Stimulated activated CD4-positive, alpha-beta T cell treated with anti-CD3 and anti-CD28 coated beads, Interleukin-2, amount 100 ng/mL, for 48 hours (primary cell): ENCODE results near the gene DNAJB1.
A peak's percentile ranks its signal among the peaks of the same experiment; 100 is the strongest.
"Not testable (repeated sequence)": the region's sequence is repeated elsewhere in the genome, so short reads cannot be mapped to it uniquely, and the experiment has no call there.

Source experiments
- DNase-seq, 2 donors: peaks; one replicate each; pipeline ENCODE4 v3.0.0-alpha.2; 2020

DNAJB1 gene

DNA sequence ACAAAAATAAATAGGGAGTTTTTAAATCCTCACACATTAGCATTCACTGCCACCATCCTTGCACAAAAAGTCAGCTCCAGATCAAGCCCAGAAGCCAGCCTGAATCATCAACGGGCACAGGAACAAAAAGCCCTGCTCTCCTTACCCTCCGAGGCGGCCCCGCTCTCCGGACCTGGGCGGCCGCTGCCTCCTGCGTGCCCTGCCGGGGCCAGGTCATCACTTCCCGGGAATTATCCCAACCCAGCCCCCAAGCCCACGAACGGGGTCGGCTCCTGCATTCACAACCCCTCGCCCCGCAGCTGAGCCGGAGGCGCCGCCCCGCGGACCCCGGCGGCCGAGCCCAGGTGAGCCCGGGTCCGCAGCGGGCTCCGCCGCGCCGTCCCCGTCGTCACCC is 754 bp downstream of the DNAJB1 start:
- DNase-seq = no peak

DNA sequence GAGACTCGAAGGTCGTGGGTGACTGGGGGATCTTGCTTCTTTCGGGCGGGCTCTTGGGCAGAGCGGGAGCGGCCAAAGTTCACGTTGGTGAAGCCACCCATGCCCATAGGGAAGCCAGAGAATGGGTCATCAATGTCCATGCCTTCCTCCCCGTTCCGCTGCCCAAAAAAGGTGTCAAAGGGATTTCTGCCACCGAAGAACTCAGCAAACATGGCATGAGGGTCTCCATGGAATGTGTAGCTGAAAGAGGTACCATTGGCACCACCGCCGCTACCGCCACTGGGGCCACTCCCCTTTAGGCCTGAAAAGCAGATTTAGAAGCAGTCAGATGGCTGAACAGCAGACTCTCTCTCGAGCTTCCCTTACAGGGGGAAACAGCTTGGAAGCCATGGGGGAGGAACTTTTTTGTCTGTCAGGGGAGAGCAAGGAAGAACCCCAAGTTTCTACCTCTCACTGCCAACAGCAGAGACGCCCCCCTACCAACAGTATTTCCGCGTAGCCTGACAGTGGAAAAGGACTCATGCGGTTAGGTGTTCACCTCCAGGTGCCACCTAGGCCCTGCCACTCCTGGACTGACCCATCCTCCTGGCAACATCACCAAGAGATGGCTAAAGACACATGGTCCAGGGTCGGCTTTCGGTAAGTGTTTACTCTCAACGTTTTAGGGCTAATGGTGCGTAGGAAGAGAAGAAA is 1.3 kb downstream of the DNAJB1 start:
- no peak for DNase-seq

DNA sequence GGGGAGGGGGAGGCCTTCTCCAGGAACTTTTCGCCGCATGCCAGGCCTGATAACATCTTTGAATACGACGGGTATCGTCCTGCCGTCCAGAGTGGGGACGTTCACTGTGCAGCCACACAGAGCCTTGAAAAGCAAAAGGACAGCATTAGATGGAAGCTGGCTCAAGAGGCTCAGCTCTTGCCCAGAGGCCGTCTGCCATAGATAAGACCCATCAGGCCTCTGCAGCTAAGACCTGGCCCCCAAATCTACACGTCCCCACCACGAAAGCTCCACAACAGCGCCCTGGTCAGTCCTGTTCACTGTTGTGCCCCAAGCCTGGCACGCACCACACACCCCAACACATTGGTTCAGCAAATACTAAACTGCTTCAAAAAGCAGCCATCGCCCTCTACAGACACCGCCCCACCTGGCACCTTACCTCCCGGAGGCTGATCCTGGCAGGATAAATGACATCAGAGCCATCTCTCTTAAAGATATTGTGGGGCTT is 2.1 kb downstream of the DNAJB1 start:
- no peak for DNase-seq

DNA sequence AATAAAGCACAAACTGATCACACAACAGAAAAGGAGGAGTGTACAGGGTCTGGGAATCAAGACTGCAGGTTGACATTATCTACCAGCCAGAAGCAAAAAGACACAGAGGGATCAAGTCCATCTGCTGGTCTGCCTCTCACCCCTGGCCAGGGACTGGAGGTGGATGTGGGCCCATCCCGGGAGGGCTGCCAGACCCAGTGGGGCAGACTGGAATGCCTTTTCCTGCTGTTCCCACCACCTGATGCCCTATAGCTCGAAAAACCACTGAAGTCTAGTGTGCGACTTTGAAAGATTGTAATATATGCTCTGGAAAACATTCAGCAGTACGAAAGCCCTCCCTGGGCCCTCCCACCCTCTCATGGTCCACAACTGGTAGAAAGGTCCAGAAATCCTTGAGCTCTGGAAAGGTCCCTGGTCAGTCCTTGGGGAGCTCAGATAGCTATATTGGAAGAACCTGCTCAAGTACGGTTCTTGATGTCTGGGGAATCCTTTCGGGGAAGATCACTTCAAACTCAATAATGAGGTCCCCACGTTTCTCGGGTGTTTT is 2.6 kb downstream of the DNAJB1 start:
- DNase-seq = no peak

DNA sequence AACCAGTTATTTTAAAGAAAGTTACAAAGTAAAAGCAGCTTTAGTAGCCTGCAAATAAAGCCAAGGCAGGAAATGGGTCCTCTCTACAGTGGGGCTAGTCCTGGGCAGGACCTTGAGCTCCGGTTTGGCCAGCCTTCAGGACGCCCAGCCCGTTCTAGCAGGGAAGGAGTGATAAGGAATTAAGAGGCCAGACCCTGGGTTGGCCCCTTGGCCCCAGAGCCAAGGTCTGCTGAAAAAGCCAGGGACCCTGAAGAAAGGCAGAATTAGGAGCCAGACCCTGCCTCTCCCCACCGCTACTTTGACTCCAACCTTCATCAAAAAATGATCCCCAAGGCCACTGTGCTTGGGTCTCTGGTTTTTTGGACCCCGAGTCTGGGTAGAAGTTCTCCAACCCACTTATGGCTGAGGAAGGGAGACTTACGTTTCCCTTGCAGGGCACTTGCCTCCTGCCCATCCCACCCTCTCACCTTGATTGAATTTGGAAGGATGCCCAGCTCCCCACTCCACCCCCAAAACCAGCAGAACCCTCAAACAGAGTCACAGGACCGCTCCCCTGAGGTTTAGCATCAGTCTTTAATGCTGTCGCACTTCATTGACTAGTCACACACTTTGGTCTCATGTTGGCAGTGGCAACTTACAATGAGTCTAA is 3.9 kb downstream of the DNAJB1 start:
- DNase-seq = no peak

DNA sequence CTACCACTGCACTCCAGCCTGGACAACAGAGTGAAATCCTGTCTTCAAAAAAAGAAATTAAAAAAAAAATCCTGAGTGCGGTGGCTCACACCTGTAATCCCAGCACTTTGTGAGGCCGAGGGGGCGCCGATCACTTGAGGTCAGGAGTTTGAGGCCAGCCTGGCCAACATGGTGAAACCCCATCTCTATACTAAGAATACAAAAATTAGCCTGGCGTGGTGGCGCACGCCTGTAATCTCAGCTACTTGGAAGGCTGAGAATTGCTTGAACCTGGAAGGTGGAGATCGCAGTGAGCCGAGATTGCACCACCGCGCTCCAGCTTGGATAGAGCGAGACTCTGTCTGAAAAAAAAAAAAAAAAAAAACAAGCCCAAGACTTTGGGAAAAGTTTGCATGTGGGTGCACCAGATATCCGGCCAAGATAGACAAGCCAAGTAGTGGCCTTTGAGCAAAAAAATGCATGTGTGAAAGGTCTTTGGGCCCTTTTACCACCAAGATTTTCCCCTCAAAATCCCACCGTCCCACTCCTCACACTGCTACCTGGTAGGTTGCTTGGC is 5.7 kb downstream of the DNAJB1 start:
- DNase-seq = no peak

DNA sequence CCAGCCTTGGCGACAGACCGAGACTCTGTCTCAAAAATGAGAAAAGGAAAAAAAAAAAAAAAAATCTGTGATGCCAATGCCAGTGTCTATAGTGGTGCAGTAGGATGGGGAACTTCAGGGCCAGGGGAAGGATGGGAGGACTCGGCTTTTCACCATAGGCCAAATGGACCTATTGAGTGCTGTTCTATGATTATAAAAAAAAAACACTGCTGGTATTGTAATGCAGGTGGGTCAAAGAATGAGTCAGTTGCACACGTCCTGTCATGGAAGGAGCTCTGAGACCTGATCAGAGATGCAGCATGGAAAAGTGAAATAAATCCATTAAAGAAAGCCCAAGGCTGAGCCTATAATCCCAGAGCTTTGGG is 7.0 kb downstream of the DNAJB1 start:
- DNase-seq = no peak

DNA sequence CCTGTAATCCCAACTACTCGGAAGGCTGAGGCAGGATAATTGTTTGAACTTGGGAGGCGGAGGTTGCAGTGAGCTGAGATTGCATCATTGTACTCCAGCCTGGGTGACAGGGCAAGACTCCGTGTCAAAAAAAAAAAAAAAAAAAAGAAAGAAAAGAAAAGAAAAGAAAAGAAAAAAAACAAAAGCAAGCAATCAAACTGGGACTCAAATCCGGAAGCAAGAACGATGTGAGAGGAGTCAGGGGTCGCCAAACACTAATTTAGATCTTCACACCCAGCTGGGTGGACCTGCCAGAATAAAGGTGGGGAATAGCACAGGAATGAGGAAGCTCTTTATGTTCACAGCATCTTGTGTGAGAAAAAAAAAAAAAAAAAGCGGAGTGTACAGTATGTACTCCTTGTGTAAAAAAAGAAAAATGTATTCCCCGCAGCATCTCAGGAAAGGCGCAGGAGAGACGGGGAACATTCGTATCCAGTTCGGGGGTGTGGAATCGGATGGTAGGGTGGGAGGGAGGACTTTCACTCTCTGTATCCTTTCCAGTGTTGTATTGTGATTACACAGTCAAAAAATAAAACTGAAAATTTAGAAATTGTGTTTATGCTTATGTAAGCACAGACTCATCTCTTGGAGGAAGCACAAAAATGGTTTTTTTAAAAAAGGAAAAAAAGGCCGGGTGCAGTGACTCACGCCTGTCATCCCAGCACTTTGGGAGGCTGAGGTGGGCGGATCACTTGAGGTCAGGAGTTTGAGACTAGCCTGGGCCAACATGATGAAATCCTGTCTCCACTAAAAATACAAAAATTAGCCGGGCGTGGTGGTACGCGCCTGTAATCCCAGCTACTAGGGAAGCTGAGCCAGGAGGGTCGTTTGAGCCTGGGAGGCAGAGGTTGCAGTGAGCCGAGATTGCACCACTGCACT is 7.6 kb downstream of the DNAJB1 start:
- DNase-seq = no peak

DNA sequence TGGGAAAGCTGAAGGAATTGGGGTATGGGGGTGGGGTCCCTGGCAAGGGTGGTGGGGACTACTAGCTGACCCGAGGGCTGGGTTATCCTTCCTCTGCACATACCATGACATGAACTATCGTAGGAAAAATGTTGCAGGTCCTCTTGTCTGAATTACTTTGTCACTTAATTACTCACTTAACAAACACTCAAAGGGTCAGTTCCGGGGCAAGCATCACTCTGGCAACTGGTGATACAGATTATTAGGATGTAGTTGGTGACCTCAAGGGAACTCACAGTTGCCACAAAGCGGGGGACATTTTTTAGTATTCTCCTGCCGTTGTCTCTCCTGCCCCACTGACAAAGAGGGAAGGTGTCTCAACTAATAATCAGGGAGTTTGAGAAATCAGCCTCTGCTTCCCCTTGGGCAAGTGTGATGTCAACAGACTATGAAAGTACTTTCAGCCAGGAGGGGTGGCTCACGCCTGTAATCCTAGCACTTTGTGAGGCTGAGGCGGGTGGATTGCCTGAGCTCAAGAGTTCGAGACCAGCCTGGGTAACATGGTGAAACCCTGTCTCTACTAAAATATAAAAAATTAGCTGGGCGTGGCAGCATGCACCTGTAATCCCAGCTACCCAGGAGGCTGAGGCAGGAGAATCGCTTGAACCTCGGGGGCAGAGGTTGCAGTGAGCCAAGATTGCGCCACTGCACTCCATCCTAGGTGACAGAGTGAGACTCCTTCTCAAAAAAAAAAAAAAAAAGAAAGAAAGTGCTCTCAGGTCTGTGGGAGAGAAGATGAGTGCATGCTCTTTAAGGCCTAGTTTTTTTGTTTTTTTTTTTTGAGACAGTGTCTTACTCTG is 10.3 kb downstream of the DNAJB1 start:
- DNase-seq = no peak

DNA sequence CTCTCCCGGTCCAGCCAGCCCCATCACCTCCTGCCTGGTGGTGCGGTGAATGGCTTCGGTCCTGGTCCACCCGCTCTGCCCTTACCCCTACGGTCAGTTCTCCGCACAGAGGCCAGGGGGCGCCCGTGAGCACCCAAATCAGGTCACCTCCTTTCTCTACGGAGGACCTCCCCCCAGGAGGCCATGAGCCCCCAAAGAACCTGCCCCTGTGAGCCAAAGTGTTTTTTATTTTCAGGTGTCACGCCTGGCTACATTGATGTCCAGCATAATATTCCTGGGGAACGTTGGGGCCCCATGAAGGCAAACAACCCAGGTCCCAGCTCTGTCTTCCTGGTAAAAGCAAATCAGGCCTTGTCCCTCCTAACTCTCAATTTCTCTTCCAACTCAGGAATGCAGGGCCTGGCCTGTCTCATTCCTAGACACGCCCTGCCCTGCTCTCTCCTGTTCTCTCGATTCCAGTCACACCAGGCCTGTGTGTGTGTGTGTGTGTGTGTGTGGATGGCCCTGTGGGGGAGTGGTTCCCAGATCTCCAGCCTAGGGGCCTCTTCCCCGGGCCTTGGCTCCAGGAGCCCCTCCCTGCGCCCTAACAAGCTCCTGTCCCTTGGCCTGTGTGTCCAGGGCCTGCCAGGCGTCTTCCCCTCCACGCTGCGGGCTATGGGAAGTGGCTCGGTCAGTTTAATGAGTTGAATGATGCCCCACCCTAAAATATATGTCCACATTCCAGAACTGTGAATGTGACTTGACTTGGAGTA is 12.5 kb downstream of the DNAJB1 start:
- peak; percentile 67 to 80 for DNase-seq

DNA sequence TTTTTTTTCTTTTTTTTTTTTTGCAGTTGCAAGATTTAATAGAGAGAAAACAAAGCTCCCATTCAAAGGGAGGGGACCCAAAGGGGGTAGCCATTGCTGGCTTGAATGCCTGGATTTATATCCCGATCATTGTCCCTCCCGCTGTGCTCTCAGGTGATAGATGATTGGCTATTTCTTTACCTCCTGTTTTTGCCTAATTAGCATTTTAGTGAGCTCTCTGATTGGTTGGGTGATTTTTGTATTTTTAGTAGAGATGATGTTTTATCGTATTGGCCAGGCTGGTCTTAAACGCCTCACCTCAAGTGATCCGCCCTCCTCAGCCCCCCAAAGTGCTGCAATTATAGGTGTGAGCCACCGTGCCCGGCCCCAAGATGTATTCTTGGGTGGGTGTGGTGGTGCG is 13.6 kb downstream of the DNAJB1 start:
- not testable (repeated sequence) for DNase-seq

DNA sequence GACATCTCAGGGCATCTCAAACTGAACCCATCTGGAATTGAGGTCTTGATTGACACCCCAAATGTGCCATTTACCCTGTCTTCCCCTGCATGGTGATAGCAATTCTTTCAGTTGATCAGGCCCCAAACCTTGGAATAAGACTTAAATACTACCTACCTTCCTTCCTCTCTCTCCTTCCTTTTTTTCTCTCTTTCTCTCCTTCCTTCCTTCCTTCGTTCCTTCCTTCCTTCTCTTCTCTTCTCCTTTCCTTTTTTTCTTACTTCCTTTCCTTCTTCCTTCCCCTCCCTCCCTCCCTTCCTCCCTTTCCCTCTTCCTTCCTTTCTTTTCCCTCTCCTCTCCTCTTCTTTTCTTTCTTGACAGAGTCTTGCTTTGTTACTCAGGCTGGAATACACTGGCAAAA is 14.9 kb downstream of the DNAJB1 start:
- DNase-seq = no peak

DNA sequence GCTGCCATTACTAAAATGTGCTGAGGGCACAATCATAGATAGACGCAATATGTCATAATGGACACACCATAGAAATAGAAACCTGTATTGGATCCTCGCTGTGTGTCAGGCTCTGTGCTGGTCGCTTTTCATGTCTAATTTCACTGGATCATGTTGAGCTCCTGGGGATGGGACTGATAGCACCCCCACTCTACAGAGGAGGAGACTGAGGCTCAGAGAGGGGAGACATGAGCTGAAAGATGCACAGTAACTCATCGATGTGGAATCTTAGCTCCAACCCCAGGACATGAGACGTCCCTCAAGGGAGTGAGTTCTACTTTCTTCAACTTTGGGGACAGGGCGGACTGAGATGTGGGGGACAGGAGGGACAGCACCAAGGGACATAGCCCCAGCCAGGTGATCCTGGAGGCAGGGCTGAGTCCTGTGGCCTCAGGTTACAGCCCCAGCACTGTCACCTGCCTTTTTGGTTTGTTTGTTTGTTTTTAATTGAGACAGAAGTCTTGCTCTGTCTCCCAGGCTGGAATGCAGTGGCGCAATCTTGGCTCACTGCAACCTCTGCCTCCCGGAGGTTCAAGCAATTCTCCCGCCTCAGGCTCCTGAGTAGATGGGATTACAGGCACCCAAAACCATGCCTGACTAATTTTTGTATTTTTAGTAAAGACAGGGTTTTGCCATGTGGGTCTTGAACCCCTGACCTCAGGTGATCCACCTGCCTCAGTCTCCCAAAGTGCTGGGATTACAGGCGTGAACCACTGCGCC is 15.7 kb downstream of the DNAJB1 start:
- no peak for DNase-seq

DNA sequence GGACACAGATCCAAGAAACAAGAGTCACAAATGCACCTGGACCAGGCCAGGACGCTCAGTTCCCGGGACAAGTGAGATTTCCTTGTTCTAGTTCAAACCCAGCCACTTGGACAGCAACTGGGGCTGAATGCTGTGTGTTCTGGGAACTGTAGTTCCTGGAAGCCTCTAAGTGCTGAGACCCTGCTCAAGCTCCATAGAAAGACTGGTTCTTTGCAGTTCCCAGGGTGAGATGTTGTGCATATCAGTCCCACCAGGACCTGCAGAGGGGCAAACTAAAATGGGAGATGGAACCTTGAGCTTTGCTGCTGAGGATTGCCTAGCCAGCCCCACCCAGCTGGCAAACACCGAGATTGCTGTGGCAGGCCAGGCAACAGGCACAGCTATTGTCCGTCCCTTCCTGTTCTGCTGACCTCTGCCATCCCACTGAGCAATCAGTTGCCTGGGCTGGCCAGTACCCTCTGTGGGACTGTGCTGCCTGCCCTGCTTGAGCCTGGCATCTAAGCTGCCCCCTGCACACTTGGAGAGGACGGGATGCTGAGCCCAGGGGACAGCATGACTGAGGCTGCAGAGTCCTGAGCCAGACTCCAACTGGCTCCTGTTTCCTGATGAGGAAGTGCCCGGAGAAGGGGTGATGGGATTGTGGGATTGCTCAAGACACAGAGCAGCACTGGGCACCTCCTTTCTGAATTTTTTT is 20.8 kb downstream of the DNAJB1 start:
- no peak for DNase-seq

DNA sequence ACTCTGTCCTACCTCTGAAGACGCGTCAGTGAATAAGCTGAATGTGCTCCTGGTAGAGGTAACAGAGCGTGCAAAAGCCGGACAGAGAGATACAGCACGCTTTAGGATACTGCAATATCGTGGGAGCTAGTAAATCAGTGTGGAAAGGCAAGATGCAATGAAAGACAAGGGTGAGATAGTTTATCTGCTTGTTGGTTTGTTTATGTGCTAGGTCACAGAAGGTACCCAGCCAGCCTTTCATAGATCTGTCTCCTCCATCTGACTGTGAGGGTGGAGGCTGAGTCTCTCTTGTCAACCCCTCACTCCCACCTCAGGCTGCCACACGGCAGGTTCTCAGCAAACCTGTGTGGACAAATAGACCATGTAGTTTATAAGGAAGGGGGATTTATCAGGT is 21.4 kb downstream of the DNAJB1 start:
- no peak for DNase-seq

DNA sequence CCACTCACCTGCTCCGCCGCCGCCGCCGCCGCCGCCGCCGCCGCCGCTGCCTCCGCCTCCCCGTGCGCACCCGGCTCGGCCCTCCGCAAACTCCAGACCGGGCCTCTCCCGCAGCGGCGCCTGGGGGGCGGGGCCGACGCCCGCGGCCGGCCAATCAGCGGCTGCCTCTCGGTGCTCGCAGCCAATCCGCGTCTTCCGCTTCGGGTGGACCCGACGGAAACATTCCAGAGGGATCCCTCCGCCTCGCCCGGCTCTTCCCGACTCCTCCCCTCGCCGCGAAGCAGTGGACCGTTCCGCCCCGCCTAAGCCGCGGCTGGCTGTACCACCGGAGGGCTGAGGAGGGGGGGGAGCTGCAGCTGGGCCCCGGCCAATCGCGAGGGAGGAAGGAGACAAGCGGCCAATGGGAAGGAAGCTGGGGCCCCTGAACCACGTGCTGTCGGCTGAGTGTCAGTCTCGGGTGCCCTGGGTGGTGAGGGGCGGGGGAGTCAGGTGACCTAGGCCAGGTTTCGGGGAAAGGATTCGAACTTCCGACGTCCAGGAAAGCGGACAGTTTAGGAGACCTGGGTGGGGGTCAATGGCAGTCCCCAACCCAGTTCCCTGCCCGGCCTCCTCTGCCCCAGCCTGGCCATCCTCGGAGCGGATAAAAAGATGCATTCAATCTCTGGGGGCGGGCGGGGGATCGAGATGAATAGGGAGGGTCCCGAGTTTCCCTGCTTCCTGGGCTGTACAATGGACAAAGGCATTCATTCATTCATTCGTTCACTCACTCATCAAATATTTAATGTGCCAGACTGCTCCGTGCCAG is 22.0 kb downstream of the DNAJB1 start, which contains the start of gene GIPC1:
GIPC1 (minus strand) TSS at position 99 of the 805 bp plus-strand sequence. CDS start 13,151 bp downstream, outside the sequence.
- DNase-seq = peak; percentile 80 to 81

DNA sequence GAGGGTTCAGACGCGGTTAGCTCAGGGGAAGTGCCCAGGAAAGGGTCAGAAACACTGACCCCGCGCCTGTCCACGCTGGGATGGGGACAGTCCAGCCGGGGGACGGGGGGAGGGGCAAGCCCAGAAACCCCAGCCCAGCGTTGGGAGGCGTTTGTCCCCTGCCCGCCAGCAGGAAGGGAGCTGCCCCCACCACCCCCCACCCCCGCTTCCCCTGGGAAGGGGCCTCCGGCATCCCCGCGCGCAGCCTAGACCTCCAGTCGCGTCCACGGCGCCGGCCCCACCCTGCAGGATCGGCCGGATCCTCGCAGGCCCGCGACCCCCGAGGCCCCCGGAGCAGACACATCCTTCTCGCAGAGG is 22.5 kb downstream of the DNAJB1 start:
- no peak for DNase-seq

DNA sequence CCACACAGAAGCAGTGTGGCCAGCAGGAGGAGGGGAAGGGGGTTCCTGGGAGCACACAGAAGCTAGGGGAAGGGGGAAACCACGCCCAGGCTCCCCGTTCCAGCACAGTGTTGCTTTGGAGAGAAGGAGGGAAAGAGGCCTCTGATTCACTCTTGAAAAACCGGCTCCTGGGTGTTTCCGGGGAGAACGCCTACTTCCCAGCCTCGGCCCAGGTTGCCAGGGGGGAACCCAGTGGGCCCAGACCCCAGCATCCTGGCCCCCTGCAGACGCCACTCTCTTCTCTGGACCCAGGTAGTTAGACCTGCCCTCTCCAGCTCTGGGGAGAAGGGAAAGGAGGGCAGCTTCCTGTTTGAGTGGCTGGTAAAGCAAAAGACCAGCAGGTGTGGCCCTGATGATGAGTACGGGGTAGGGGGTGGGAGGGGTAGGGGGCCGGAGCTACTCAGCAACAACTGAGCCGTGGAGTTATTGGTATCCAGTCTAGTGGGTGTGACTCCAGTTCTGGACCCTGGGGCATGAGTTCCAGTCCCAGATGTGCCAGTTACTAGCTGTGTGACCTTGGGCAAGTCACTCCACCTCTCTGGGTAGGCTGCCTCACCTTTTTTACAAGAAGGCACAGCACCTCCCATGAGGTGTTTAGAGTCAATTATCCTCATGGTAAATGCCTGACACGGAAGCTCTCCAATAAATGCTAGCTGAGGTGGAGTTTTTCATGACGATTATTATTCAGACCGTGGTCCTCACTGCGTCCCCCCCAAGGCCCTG is 23.1 kb downstream of the DNAJB1 start:
- DNase-seq = no peak
